CD4-positive, alpha-beta T cell treated with Interleukin-4 for 4 hours (primary cell): Measurements from ENCODE around the gene LAMTOR1.
A peak's percentile ranks its signal among the peaks of the same experiment; 100 is the strongest.

ENCODE experiments used
- DNase-seq: peaks from one replicate; pipeline ENCODE4 v3.0.0-alpha.2; 2020

LAMTOR1 gene

GRCh38 chr11:72080326-72081183 lies 22.5 kb downstream of the LAMTOR1 start, which contains the start of the genes LRRC51 and NUMA1:
LRRC51 (plus strand) TSS chr11:72080850; CDS start chr11:72089084, 8,234 bp downstream.
NUMA1 (minus strand) TSS chr11:72080542; CDS start chr11:72035943, 44,599 bp downstream.
- peak; percentile 100 for DNase-seq

GRCh38 chr11:72079819-72080325 lies 23.2 kb downstream of the LAMTOR1 start:
- DNase-seq: peak; percentile 14

- DNase-seq: no peak
These were observed 24.6 kb downstream of the LAMTOR1 start for GRCh38 chr11:72078477-72078876.

GRCh38 chr11:72075756-72076155 lies 27.3 kb downstream of the LAMTOR1 start:
- no peak for DNase-seq

GRCh38 chr11:72075109-72075508 lies 28.0 kb downstream of the LAMTOR1 start:
- peak; percentile 24 for DNase-seq

GRCh38 chr11:72072348-72072747 lies 30.7 kb downstream of the LAMTOR1 start:
- peak; percentile 25 for DNase-seq

- no peak for DNase-seq
These were observed 32.6 kb downstream of the LAMTOR1 start for GRCh38 chr11:72070491-72070890.

- peak; percentile 9 for DNase-seq
These were observed 33.3 kb downstream of the LAMTOR1 start for GRCh38 chr11:72069787-72070251.

GRCh38 chr11:72069200-72069599 lies 33.9 kb downstream of the LAMTOR1 start:
- no peak for DNase-seq

- DNase-seq: no peak
These were observed 35.4 kb downstream of the LAMTOR1 start for GRCh38 chr11:72067676-72068075.

- no peak for DNase-seq
These were observed 35.8 kb downstream of the LAMTOR1 start for GRCh38 chr11:72067266-72067665.

GRCh38 chr11:72066855-72067254 lies 36.2 kb downstream of the LAMTOR1 start:
- DNase-seq: no peak

GRCh38 chr11:72061739-72062396 lies 41.2 kb downstream of the LAMTOR1 start:
- DNase-seq: no peak

GRCh38 chr11:72058416-72059034 lies 44.6 kb downstream of the LAMTOR1 start:
- no peak for DNase-seq

- DNase-seq: no peak
These were observed 54.2 kb downstream of the LAMTOR1 start for GRCh38 chr11:72048766-72049460.
